ENCODE data around the gene ZNF19.
A peak's percentile ranks its signal among the peaks of the same experiment; 100 is the strongest.

ZNF19 gene

GRCh38 chr16:71440669-71441347, 48.3 kb downstream of the ZNF19 start:
- peak; percentile 15 for DNase-seq

GRCh38 chr16:71439523-71439922, 49.6 kb downstream of the ZNF19 start:
- DNase-seq = no peak

GRCh38 chr16:71436473-71436872, 52.7 kb downstream of the ZNF19 start:
- DNase-seq = no peak

GRCh38 chr16:71432906-71433305, 56.2 kb downstream of the ZNF19 start:
- DNase-seq = no peak

- no peak for DNase-seq
These were observed 57.1 kb downstream of the ZNF19 start for GRCh38 chr16:71431991-71432390.

- no peak for DNase-seq
These were observed 57.9 kb downstream of the ZNF19 start for GRCh38 chr16:71431176-71431575.

- DNase-seq = no peak
These were observed 58.4 kb downstream of the ZNF19 start for GRCh38 chr16:71430744-71431143.

GRCh38 chr16:71429581-71429980, 59.5 kb downstream of the ZNF19 start:
- no peak for DNase-seq

GRCh38 chr16:71428883-71429282, 60.2 kb downstream of the ZNF19 start:
- no peak for DNase-seq

GRCh38 chr16:71428385-71428784, 60.7 kb downstream of the ZNF19 start:
- no peak for DNase-seq

- no peak for DNase-seq
These were observed 62.1 kb downstream of the ZNF19 start for GRCh38 chr16:71426880-71427615.

- DNase-seq = peak; percentile 62
These were observed 62.9 kb downstream of the ZNF19 start for GRCh38 chr16:71426069-71426879.

- no peak for DNase-seq
These were observed 63.4 kb downstream of the ZNF19 start for GRCh38 chr16:71425746-71426068.

GRCh38 chr16:71424626-71425025, 64.5 kb downstream of the ZNF19 start:
- no peak for DNase-seq

GRCh38 chr16:71423865-71424264, 65.3 kb downstream of the ZNF19 start:
- no peak for DNase-seq

Measured in stimulated activated CD4-positive, alpha-beta T cell treated with anti-CD3 and anti-CD28 coated beads, Interleukin-1b, Interleukin-23, amount 100 ng/mL, for 48 hours (primary cell).